Measurements from ENCODE around the gene SUGP1.

GRCh38 chr19:19355606-19356139, 35.4 kb upstream of the SUGP1 start:
- TF ChIP-seq, protein P1, sequence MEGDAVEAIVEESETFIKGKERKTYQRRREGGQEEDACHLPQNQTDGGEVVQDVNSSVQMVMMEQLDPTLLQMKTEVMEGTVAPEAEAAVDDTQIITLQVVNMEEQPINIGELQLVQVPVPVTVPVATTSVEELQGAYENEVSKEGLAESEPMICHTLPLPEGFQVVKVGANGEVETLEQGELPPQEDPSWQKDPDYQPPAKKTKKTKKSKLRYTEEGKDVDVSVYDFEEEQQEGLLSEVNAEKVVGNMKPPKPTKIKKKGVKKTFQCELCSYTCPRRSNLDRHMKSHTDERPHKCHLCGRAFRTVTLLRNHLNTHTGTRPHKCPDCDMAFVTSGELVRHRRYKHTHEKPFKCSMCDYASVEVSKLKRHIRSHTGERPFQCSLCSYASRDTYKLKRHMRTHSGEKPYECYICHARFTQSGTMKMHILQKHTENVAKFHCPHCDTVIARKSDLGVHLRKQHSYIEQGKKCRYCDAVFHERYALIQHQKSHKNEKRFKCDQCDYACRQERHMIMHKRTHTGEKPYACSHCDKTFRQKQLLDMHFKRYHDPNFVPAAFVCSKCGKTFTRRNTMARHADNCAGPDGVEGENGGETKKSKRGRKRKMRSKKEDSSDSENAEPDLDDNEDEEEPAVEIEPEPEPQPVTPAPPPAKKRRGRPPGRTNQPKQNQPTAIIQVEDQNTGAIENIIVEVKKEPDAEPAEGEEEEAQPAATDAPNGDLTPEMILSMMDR (IDR thresholded peaks at IDR 0.05), result no peak
- TF ChIP-seq POLR2AphosphoS5 (IDR thresholded peaks at IDR 0.05), result no peak
- no peak for TF ChIP-seq POLR2A (IDR thresholded peaks at IDR 0.05)
